H1 (cell line): Measurements from ENCODE around the gene PTGIS. TPM values are rescaled to one million over a fixed set of nuclear protein-coding genes. Genes with fewer than 3 reads are reported as not detected.

Source experiments
- CTCF ChIA-PET: fragments of 300-600 bp; sonication (Branson Sonifier 250); formaldehyde crosslinking; loops from one replicate; lab custom pipeline; 2021; ENCODE audit not compliant: partially characterized antibody; lab: Charles Lee
- POLR2A ChIA-PET: fragments of 300-600 bp; sonication (Branson Sonifier 250); formaldehyde crosslinking; loops from one replicate; lab custom pipeline; 2021; ENCODE audit warnings: inconsistent platforms; ENCODE audit not compliant: partially characterized antibody; lab: Charles Lee
- DNase-seq, 2 experiments: peaks; one replicate each; pipeline versions ENCODE4 v3.0.0 to v3.0.0-alpha.2; 2010 to 2022; ENCODE audit warnings: low spot score in 2 of 2, low read depth in 1 of 2, mixed read lengths in 1 of 2
- FAIRE-seq: peaks from 2 replicates; lab custom pipeline; 2011; peaks lifted over from hg19 to GRCh38; lab: Jason Lieb, UNC
- H2AFZ ChIP-seq: 2 replicates; pipeline ENCODE4 v1.8.1; 2012; ENCODE audit warnings: low read length, inconsistent platforms
- H2AK5ac ChIP-seq: 2 replicates; pipeline ENCODE4 v1.6.1; 2013; ENCODE audit warnings: low read depth, low read length
- H2BK120ac ChIP-seq: replicated peaks from 2 replicates; pipeline ENCODE3; 2013; ENCODE audit warnings: low read depth, low read length, inconsistent platforms
- H2BK12ac ChIP-seq: 2 replicates; pipeline ENCODE4 v1.6.1; 2013; ENCODE audit warnings: low read depth, low read length
- H2BK15ac ChIP-seq: 2 replicates; pipeline ENCODE4 v1.6.1; 2013; ENCODE audit warnings: low read length
- H2BK20ac ChIP-seq: 2 replicates; pipeline ENCODE4 v1.6.1; 2013; ENCODE audit warnings: low read length
- H2BK5ac ChIP-seq: 2 replicates; pipeline ENCODE4 v1.6.1; 2013; ENCODE audit warnings: low read depth, low read length
- H3K14ac ChIP-seq: 2 replicates; pipeline ENCODE4 v1.6.1; 2013; ENCODE audit warnings: inconsistent platforms; ENCODE audit not compliant: insufficient read length
- H3K18ac ChIP-seq: 2 replicates; pipeline ENCODE4 v1.6.1; 2013; ENCODE audit warnings: low read length; ENCODE audit errors: extremely low read depth
- H3K23ac ChIP-seq: 2 replicates; pipeline ENCODE4 v1.6.1; 2013; ENCODE audit warnings: inconsistent platforms; ENCODE audit not compliant: insufficient read length
- H3K23me2 ChIP-seq: 2 replicates; pipeline ENCODE4 v1.6.1; 2013; ENCODE audit warnings: low read depth, low read length
- H3K27ac ChIP-seq: 2 replicates; pipeline ENCODE4 v1.6.1; 2011; ENCODE audit warnings: low read depth, low read length, inconsistent platforms
- H3K27me3 ChIP-seq, 4 experiments: replicated peaks in 1 of 4; 1 replicate in 1 of 4; 2 replicates in 3 of 4; pipeline versions ENCODE4 v1.6.1 to v1.8.1; 2011 to 2013; ENCODE audit warnings: low read length in 3 of 4, mild to moderate bottlenecking in 3 of 4, inconsistent platforms in 2 of 4, mixed read lengths in 2 of 4, moderate library complexity in 1 of 4; ENCODE audit not compliant: control insufficient read depth in 3 of 4, insufficient read depth in 3 of 4; ENCODE audit errors: extremely low read depth in 1 of 4
- H3K36me3 ChIP-seq, 4 experiments: 2 replicates each; pipeline versions ENCODE4 v1.6.1 to v1.8.1; 2011 to 2013; ENCODE audit warnings: mild to moderate bottlenecking in 4 of 4, low read length in 3 of 4, moderate library complexity in 2 of 4, control low read depth in 1 of 4, inconsistent platforms in 1 of 4; ENCODE audit not compliant: insufficient read depth in 4 of 4, control insufficient read depth in 2 of 4
- H3K4ac ChIP-seq: replicated peaks from 2 replicates; pipeline ENCODE3; 2013; ENCODE audit warnings: low read length, low read depth, mixed read lengths, inconsistent platforms; ENCODE audit not compliant: insufficient read length
- H3K4me1 ChIP-seq, 4 experiments: replicated peaks in 1 of 4; 1 replicate in 1 of 4; 2 replicates in 3 of 4; pipeline versions ENCODE4 v1.6.1 to v1.8.1; 2011 to 2013; ENCODE audit warnings: low read length in 3 of 4, inconsistent platforms in 2 of 4, mixed read lengths in 1 of 4; ENCODE audit not compliant: insufficient read depth in 4 of 4, control insufficient read depth in 3 of 4
- H3K4me2 ChIP-seq, 2 experiments: 2 replicates each; pipeline versions ENCODE4 v1.6.1 to v1.8.1; 2011 to 2013; ENCODE audit warnings: low read depth in 2 of 2, low read length in 2 of 2, control low read depth in 1 of 2, inconsistent platforms in 1 of 2, mild to moderate bottlenecking in 1 of 2; ENCODE audit not compliant: insufficient read depth in 1 of 2
- H3K4me3 ChIP-seq, 4 experiments: fragments of 200-600, 300-600 bp in 1 of 4; sonication (generic), shearing (Covaris generic), sonication (Bioruptor Twin) in 1 of 4; 2 replicates each; pipeline versions ENCODE4 v1.5.1 to v1.8.1; 2011 to 2016; ENCODE audit warnings: low read length in 4 of 4, low read depth in 3 of 4, control low read depth in 2 of 4, inconsistent platforms in 2 of 4, mild to moderate bottlenecking in 2 of 4, mixed read lengths in 1 of 4, moderate library complexity in 1 of 4; ENCODE audit not compliant: insufficient read depth in 2 of 4; ENCODE audit errors: extremely low read depth in 1 of 4
- H3K56ac ChIP-seq: replicated peaks from 2 replicates; pipeline ENCODE3; 2013; ENCODE audit warnings: low read depth, mild to moderate bottlenecking, mixed read lengths, low read length, inconsistent platforms; ENCODE audit not compliant: insufficient read length
- H3K79me1 ChIP-seq: 2 replicates; pipeline ENCODE4 v1.6.1; 2013; ENCODE audit warnings: low read depth, low read length, control low read depth
- H3K79me2 ChIP-seq, 2 experiments: 2 replicates each; pipeline versions ENCODE4 v1.6.1 to v1.8.1; 2012 to 2013; ENCODE audit warnings: low read length in 2 of 2, mild to moderate bottlenecking in 2 of 2, inconsistent platforms in 1 of 2; ENCODE audit not compliant: insufficient read depth in 2 of 2, control insufficient read depth in 1 of 2
- H3K9ac ChIP-seq, 4 experiments: replicated peaks in 1 of 4; 1 replicate in 1 of 4; 2 replicates in 3 of 4; pipeline versions ENCODE4 v1.6.1 to v1.8.1; 2011 to 2013; ENCODE audit warnings: low read depth in 3 of 4, low read length in 3 of 4, control low read depth in 2 of 4, mild to moderate bottlenecking in 2 of 4, moderate library complexity in 2 of 4, inconsistent platforms in 1 of 4; ENCODE audit errors: extremely low read depth in 1 of 4
- H3K9me3 ChIP-seq, 2 experiments: 2 replicates each; pipeline versions ENCODE4 v1.6.1 to v1.8.1; 2012 to 2013; ENCODE audit warnings: mild to moderate bottlenecking in 2 of 2, moderate library complexity in 2 of 2, control low read depth in 1 of 2, inconsistent platforms in 1 of 2, low read depth in 1 of 2, low read length in 1 of 2, mixed read lengths in 1 of 2; ENCODE audit not compliant: insufficient read depth in 2 of 2
- H4K20me1 ChIP-seq, 2 experiments: replicated peaks in 1 of 2; 2 replicates each; pipeline versions ENCODE3 to v1.8.1; 2011 to 2013; ENCODE audit warnings: inconsistent platforms in 2 of 2, low read length in 2 of 2, mild to moderate bottlenecking in 1 of 2; ENCODE audit not compliant: insufficient read depth in 2 of 2, control insufficient read depth in 1 of 2
- H4K5ac ChIP-seq: 2 replicates; pipeline ENCODE4 v1.6.1; 2013; ENCODE audit warnings: low read length, low read depth, mixed read lengths, inconsistent platforms; ENCODE audit not compliant: insufficient read length
- H4K8ac ChIP-seq: 2 replicates; pipeline ENCODE4 v1.8.0; 2013; ENCODE audit warnings: mild to moderate bottlenecking, moderate library complexity, low read length, inconsistent platforms; ENCODE audit not compliant: insufficient read depth; ENCODE audit errors: extremely low read depth
- H4K91ac ChIP-seq: replicated peaks from 2 replicates; pipeline ENCODE3; 2013; ENCODE audit warnings: low read length, mixed read lengths, inconsistent platforms; ENCODE audit not compliant: insufficient read length
- ATF3 ChIP-seq: IDR thresholded peaks from 2 replicates; pipeline ENCODE4 v1.6.1; 2011; ENCODE audit warnings: low read depth, mild to moderate bottlenecking, low read length; ENCODE audit not compliant: insufficient read depth
- CBX8 ChIP-seq: fragments of 300-800, 300-1000 bp; sonication (generic); IDR thresholded peaks from 2 replicates; pipeline ENCODE4 v1.7.1; 2016; ENCODE audit warnings: low read depth, low read length, borderline replicate concordance
- E2F6 ChIP-seq: IDR thresholded peaks from 2 replicates; pipeline ENCODE4 v1.6.1; 2012; ENCODE audit warnings: inconsistent platforms
- JUN ChIP-seq: IDR thresholded peaks from 2 replicates; pipeline ENCODE4 v1.6.1; 2011; ENCODE audit warnings: low read depth, mild to moderate bottlenecking, improper control_type of control experiment, low read length
- KDM4A ChIP-seq: IDR thresholded peaks from one replicate; pipeline ENCODE4 v1.7.1; 2012; ENCODE audit warnings: low read depth, mild to moderate bottlenecking, moderate library complexity, low read length, inconsistent platforms; ENCODE audit not compliant: severe bottlenecking
- PHF8 ChIP-seq: fragments of 200-600 bp; sonication (generic); conservative IDR thresholded peaks from 2 replicates; pipeline ENCODE4 v1.7.1; 2012; ENCODE audit warnings: low read depth, mild to moderate bottlenecking, inconsistent platforms, low read length, moderate library complexity
- SP4 ChIP-seq: IDR thresholded peaks from 2 replicates; pipeline ENCODE4 v1.6.1; 2012; ENCODE audit warnings: low read length, inconsistent platforms
- USF2 ChIP-seq: IDR thresholded peaks from 2 replicates; pipeline ENCODE4 v1.6.1; 2011; ENCODE audit warnings: low read length, improper control_type of control experiment
- YY1 ChIP-seq: IDR thresholded peaks from 2 replicates; pipeline ENCODE4 v1.6.1; 2011; ENCODE audit warnings: low read depth, mild to moderate bottlenecking, low read length
- WGBS, 2 experiments: shearing (Covaris generic) in 1 of 2; methylation state at CpG; one replicate each; pipeline versions ENCODE4 v1.1.6 to v1.1.7; 2013 to 2015; ENCODE audit warnings: low lambda C conversion rate in 2 of 2, mixed read lengths in 2 of 2, inconsistent platforms in 1 of 2, low coverage in 1 of 2, missing lambda C conversion rate in 1 of 2; ENCODE audit not compliant: insufficient replicate concordance in 2 of 2, insufficient coverage in 1 of 2, insufficient read length in 1 of 2; ENCODE audit errors: extremely low coverage in 1 of 2, missing lambda C conversion rate in 1 of 2; 5-methylcytosine and 5-hydroxymethylcytosine counted together
- polyA plus RNA-seq, 7 experiments: library from polyadenylated mRNA; depleted of rRNA in 3 of 7; stranded (reverse) in 5 of 7; unstranded in 2 of 7; fragments of >200 nt in 5 of 7; fragments of 200-250 nt in 2 of 7; gene quantifications; 1 replicate in 5 of 7; 2 replicates in 1 of 7; 4 replicates in 1 of 7; pipeline versions ENCODE4 v1.2.1 to v1.2.3, GENCODE V29; 2011 to 2013; ENCODE audit warnings: missing spikeins in 2 of 7, mixed read lengths in 2 of 7
- total RNA-seq: library from RNA; stranded (reverse); fragmentation: NEBNext Ultra II Directional; extraction: Animal tissue kit (Norgen Biotek cat#: 25700); gene quantifications from 2 replicates; pipeline ENCODE4 v1.2.1, GENCODE V29; 2021

The PTGIS gene
- total and polyA plus RNA-seq, 2 of the 8 experiments (the other 6 are each of a cell fraction or from before 2014, with no cell fraction given) = 29.9 to 35.5 TPM

- Histone ChIP-seq H3K79me1 (no peaks in the 10 kb centered on the region; the same call in 1 of the 2 replicates), H3K4ac (peak overlapping the region; percentile 25), H3K56ac (no peak overlapping the region), H3K4me3 (no peak overlapping the region), H3K23me2 (no peaks in the 10 kb centered on the region), H2BK5ac (no peak overlapping the region), H3K18ac (no peak overlapping the region), H3K9ac (no peak overlapping the region), H3K23ac (no peak overlapping the region), H4K5ac (no peak overlapping the region), H2BK20ac (no peak overlapping the region), H3K14ac (no peak overlapping the region), H3K36me3 (peaks cover 7 to 43% (median 17%) of the 10 kb centered on the region in 4 experiments; a peak in 6 of 8 replicates), H2AK5ac (no peak overlapping the region), H3K4me2 (no peak overlapping the region), H3K79me2 (no peaks in the 10 kb centered on the region), H2BK120ac (no peak overlapping the region), H3K27me3 (no peaks in the 10 kb centered on the region), H3K27ac (no peak overlapping the region), H3K4me1 (no peaks in the 10 kb centered on the region), H2BK12ac (no peak overlapping the region), H4K20me1 (peaks cover 0 to 3% of the 10 kb centered on the region in 2 experiments), H2BK15ac (no peak overlapping the region), H4K91ac (no peak overlapping the region), H4K8ac (no peak overlapping the region), H3K9me3 (peaks cover 0 to 5% of the 10 kb centered on the region in 2 experiments; a peak in 1 of 4 replicates), H2AFZ (no peak overlapping the region)
- no peak for DNase-seq
- WGBS, 2 experiments = 91% methylated on average over 15 of the region's 15 CpGs; no CpG with 5 or more reads in 1 of the 2 experiments
- no peak for FAIRE-seq
- CTCF ChIA-PET = interaction anchor here (0.6 to 15.7 kb wide), 59 partner anchors 10 to 375 kb away, joined by 3 to 665 read pairs (median 4); partner anchors contain the start of genes B4GALT5 and SPATA2
- POLR2A ChIA-PET = interaction anchor here (1.4 to 1.8 kb wide), 3 partner anchors 68 to 254 kb away, joined by 3 to 4 read pairs (median 3); no protein-coding TSS in a partner anchor
- TF ChIP-seq USF2 (no peak), SP4 (no peak), PHF8 (no peak), E2F6 (no peak), KDM4A (no peak), CBX8 (no peak), ATF3 (no peak), YY1 (no peak), JUN (no peak)
Measured at GRCh38 chr20:49540687-49541435, 27.1 kb downstream of the PTGIS start.
